ENCODE data around the gene HOXA7. TPM values are rescaled to one million over a fixed set of nuclear protein-coding genes. Genes with fewer than 3 reads are reported as not detected.

The HOXA7 gene
- total and polyA plus RNA-seq, 11 donors = 0.29 TPM; not detected in 10

DNA sequence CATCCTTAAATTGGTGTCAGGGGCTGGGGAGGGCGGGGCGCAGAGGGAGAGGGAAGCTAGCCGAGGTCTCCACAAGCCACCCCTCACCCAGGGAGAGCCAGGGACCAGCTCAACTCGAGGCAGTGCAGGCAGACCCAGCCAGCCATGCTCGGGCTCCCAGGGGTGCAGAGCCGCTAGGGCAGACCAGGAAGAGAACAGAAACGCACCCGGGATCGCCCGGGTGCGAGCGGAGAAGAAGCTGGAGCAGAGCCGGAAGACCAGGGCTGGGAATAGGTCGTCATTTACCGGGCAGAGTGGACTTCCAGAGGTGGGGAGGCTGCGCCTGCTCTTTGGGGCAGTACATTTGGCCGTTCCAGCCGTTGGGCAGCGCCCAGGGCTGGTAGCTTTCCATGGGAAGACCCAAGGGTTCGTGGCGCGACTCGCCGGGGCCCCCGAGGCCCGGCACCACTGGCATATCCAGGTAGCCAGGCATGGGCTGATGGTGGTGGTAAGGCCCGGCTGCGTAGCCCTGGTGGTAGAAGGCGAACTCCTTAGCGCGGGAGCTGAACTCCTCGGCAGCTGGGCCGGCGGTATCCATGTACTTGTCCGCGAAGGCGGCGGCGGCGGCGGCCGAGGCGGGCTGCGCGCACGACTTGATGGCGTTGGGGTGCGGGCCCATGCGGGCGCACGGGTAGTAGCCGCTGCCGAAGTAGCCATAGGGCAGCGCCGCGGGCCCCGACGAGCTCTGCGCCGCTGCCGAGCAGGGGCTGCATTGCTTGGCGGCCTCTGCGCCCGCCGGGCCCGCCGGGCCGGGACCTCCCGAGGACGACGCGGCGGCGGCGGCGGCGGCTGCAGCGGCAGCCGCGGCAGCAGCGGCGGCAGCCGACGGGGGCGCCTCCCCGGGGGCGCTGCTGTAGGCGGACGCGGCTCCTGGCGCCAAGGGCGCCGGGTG is 42.7 kb upstream of the HOXA7 start:
- no peaks in the 10 kb centered on the region for H3K9me3 ChIP-seq
- ATAC-seq (peak in 1 of 4 donors; percentile 28), DNase-seq (no peak)
- TF ChIP-seq POLR2A (IDR thresholded peaks at IDR 0.05) = no peak
- TF ChIP-seq, protein P1, sequence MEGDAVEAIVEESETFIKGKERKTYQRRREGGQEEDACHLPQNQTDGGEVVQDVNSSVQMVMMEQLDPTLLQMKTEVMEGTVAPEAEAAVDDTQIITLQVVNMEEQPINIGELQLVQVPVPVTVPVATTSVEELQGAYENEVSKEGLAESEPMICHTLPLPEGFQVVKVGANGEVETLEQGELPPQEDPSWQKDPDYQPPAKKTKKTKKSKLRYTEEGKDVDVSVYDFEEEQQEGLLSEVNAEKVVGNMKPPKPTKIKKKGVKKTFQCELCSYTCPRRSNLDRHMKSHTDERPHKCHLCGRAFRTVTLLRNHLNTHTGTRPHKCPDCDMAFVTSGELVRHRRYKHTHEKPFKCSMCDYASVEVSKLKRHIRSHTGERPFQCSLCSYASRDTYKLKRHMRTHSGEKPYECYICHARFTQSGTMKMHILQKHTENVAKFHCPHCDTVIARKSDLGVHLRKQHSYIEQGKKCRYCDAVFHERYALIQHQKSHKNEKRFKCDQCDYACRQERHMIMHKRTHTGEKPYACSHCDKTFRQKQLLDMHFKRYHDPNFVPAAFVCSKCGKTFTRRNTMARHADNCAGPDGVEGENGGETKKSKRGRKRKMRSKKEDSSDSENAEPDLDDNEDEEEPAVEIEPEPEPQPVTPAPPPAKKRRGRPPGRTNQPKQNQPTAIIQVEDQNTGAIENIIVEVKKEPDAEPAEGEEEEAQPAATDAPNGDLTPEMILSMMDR (IDR thresholded peaks at IDR 0.05) = no peak
- peak overlapping the region in 7 of 12 donors; percentile 3 to 45 (median 17) for H3K4me3 ChIP-seq
- peaks cover 0 to 34% (median 13%) of the 10 kb centered on the region in 12 donors for H3K4me1 ChIP-seq
- intact Hi-C loops (cut with DNase I) = loop anchor here (5.0 to 10.0 kb wide), 12 partner anchors 378 to 898 kb away; no protein-coding TSS in a partner anchor
- H3K27me3 ChIP-seq = peaks cover 79 to 97% (median 92%) of the 10 kb centered on the region in 9 donors
- peak overlapping the region in 1 of 12 donors; percentile 87 for H3K27ac ChIP-seq
- WGBS, 4 donors = 2 to 5% (median 3%) methylated on average over 18 to 93 of the region's 93 CpGs
- H3K36me3 ChIP-seq = no peaks in the 10 kb centered on the region

DNA sequence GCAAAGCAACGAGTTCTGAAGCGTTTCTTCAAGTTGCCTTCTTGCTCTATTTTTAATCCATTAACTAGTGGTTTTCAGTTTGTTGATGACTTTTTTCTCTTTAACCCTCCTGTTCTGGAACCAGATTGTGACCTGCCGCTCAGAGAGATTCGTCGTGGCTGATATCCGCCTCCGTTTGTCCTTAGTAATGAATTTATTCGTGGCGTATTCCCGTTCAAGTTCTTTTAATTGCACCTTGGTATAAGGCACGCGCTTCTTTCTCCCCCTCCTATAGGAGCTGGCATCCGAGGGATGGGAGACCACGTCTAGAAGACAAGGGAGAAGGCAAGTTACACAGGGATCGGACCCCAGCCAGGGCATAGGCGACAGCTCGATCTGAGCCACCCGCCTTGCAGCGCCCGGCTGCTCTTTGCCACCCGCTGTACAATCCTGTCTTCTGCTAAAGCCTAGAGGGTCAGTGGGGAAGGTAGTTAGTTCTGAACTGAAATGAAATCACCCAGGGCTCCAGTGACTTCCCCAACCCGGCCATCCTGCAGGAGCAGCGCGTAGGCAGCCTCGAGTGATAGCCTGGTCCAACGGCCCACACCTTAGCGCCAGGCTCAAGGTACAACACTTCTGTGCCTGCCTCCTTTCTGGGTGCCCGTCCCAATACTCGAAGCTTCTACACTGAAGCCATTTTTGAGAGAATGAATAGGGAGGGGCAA is 41.8 kb upstream of the HOXA7 start:
- Histone ChIP-seq H3K9me3 (no peaks in the 10 kb centered on the region), H3K27me3 (peaks cover 81 to 97% (median 92%) of the 10 kb centered on the region in 9 donors), H3K4me1 (peaks cover 2 to 38% (median 15%) of the 10 kb centered on the region in 12 donors), H3K27ac (peak overlapping the region in 1 of 12 donors; percentile 87), H3K4me3 (no peak overlapping the region), H3K36me3 (no peaks in the 10 kb centered on the region)
- 9 to 10% (median 9%) methylated on average over 29 of the region's 29 CpGs for WGBS, 4 donors
- no peak for DNase-seq
- ATAC-seq = no peak
- TF ChIP-seq POLR2A (IDR thresholded peaks at IDR 0.05) = no peak
- TF ChIP-seq, protein P1 (IDR thresholded peaks at IDR 0.05) = no peak
- intact Hi-C loops (cut with DNase I) = loop anchor here (5.0 to 10.0 kb wide), 12 partner anchors 379 to 899 kb away; no protein-coding TSS in a partner anchor

DNA sequence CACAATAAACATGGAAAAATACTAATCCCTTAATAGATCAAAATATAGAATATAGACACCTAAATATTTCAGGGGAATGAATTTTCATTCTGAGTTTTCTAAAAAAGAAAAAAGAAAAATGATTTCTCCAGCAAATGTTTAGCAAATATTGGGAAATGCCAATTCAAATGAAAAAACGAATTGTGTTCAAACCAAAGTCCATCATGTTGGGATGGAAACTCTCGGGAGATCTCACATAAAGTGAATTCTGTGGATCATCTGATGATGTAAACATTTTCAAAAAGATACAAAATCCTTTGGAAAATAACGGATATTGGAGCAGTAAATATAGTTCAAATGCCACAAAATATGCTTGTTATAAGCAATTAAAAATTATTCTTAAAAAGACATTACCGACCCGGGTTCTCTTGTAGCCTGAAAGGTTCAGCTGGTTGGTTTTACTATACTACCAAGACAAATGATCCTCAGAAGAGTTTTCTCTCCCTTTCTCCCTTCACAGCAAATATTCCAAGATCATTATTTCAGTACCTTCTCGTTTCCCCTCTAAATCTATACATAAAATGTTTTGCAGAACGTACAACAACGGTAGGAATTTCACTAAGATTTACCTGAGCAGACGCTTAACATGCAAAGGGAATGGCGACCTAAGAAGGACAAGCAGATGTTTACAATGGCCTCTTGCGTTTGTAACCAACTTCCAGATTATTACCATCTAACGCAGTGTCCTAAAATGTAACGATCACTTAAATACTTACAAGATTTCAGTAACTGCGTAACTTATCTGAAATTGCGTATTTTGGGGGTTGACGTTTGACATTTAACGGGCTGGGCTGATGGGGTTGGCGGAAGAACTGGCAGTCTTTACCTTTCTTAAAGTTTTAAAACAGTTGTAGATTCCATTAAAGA is 40.9 kb upstream of the HOXA7 start:
- Histone ChIP-seq H3K36me3 (no peaks in the 10 kb centered on the region), H3K4me3 (no peak overlapping the region), H3K4me1 (peaks cover 4 to 44% (median 21%) of the 10 kb centered on the region in 12 donors), H3K27me3 (peaks cover 83 to 98% (median 91%) of the 10 kb centered on the region in 9 donors), H3K27ac (peak overlapping the region in 1 of 12 donors; percentile 87), H3K9me3 (no peaks in the 10 kb centered on the region)
- intact Hi-C loops (cut with DNase I) = loop anchor here (2.0 to 10.0 kb wide), 14 partner anchors 380 to 900 kb away; no protein-coding TSS in a partner anchor
- no peak for DNase-seq
- 18 to 24% (median 20%) methylated on average over 18 of the region's 18 CpGs for WGBS, 4 donors
- TF ChIP-seq, protein P1 (IDR thresholded peaks at IDR 0.05) = no peak
- no peak for TF ChIP-seq POLR2A (IDR thresholded peaks at IDR 0.05)
- no peak for ATAC-seq

Data from heart left ventricle (tissue), 16 donors.